Cardiac muscle cell (in vitro differentiated cells and primary cell): ENCODE measurements around the gene CAND2. TPM values are rescaled to one million over a fixed set of nuclear protein-coding genes. Genes with fewer than 3 reads are reported as not detected.

Source experiments
- DNase-seq, 2 donors: peaks; one replicate each; pipeline versions ENCODE4 v3.0.0 to v3.0.0-alpha.2; 2010 to 2017; ENCODE audit warnings: low read depth in 1 of 2, low spot score in 1 of 2
- H3K27ac ChIP-seq: fragments of 200-600 bp; sonication (generic); 2 replicates; pipeline ENCODE4 v1.5.1; 2016
- H3K27me3 ChIP-seq: fragments of 200-600 bp; sonication (generic); 2 replicates; pipeline ENCODE4 v1.6.0; 2016; ENCODE audit warnings: control low read depth
- H3K36me3 ChIP-seq: fragments of 200-600 bp; sonication (generic); 2 replicates; pipeline ENCODE4 v1.5.1; 2016; ENCODE audit warnings: control low read depth
- H3K4me1 ChIP-seq: fragments of 200-600 bp; sonication (generic); 2 replicates; pipeline ENCODE4 v1.8.1; 2017; ENCODE audit warnings: low read depth, mild to moderate bottlenecking, mixed run types
- H3K4me3 ChIP-seq: fragments of 200-600 bp; sonication (generic); 2 replicates; pipeline ENCODE4 v1.5.1; 2016; ENCODE audit warnings: mild to moderate bottlenecking
- H3K9me3 ChIP-seq: fragments of 200-600 bp; sonication (generic); 2 replicates; pipeline ENCODE4 v1.5.1; 2017; ENCODE audit warnings: low read depth, mild to moderate bottlenecking, control low read depth
- CTCF ChIP-seq: IDR thresholded peaks from 2 replicates; pipeline ENCODE4 v1.5.1; 2012; ENCODE audit warnings: low read depth, mild to moderate bottlenecking, low read length
- polyA plus RNA-seq: library from polyadenylated mRNA; unstranded; fragments of >200 nt; fragmentation: Nextera tagmentation; extraction: Ambion mirVana; gene quantifications from 2 replicates; pipeline ENCODE4 v1.2.1, GENCODE V29; 2016
- total RNA-seq: library from RNA; depleted of rRNA; stranded (reverse); fragments of >200 nt; gene quantifications from 2 replicates; pipeline ENCODE4 v1.2.3, GENCODE V29; 2016

The CAND2 gene
- total and polyA plus RNA-seq, 2 experiments from 2014 or later = 35.2 to 80.3 TPM

GRCh38 chr3:12756175-12756574 lies 40.3 kb upstream of the CAND2 start:
- DNase-seq = no peak
- no peak overlapping the region for H3K27ac ChIP-seq
- H3K27me3 ChIP-seq = no peaks in the 10 kb centered on the region
- no peak overlapping the region for H3K4me3 ChIP-seq
- no peaks in the 10 kb centered on the region for H3K36me3 ChIP-seq
- no peaks in the 10 kb centered on the region for H3K9me3 ChIP-seq
- peaks cover 38% of the 10 kb centered on the region for H3K4me1 ChIP-seq
- TF ChIP-seq CTCF = no peak

GRCh38 chr3:12756635-12757034 lies 39.8 kb upstream of the CAND2 start:
- no peak for TF ChIP-seq CTCF
- H3K27ac ChIP-seq = no peak overlapping the region
- no peaks in the 10 kb centered on the region for H3K27me3 ChIP-seq
- no peak for DNase-seq
- H3K4me1 ChIP-seq = peaks cover 38% of the 10 kb centered on the region
- no peak overlapping the region for H3K4me3 ChIP-seq
- H3K36me3 ChIP-seq = no peaks in the 10 kb centered on the region
- H3K9me3 ChIP-seq = no peaks in the 10 kb centered on the region

GRCh38 chr3:12758025-12758781 lies 38.3 kb upstream of the CAND2 start:
- Histone ChIP-seq H3K4me3 (no peak overlapping the region), H3K4me1 (peaks cover 38% of the 10 kb centered on the region), H3K36me3 (no peaks in the 10 kb centered on the region), H3K27ac (peak overlapping the region; percentile 92), H3K27me3 (no peaks in the 10 kb centered on the region), H3K9me3 (no peaks in the 10 kb centered on the region)
- no peak for TF ChIP-seq CTCF
- peak; percentile 45 to 81 for DNase-seq

GRCh38 chr3:12759097-12759679 lies 37.3 kb upstream of the CAND2 start, which contains the start of gene TMEM40:
TMEM40 (minus strand) TSS chr3:12759259; CDS start chr3:12749832, 9,427 bp downstream.
- Histone ChIP-seq H3K27ac (peak within 1 kb of the TSS; percentile 92), H3K9me3 (no peaks in the 10 kb centered on the region), H3K4me3 (no peak within 1 kb of the TSS), H3K27me3 (no peaks in the 10 kb centered on the region), H3K4me1 (peaks cover 38% of the 10 kb centered on the region), H3K36me3 (no peaks in the 10 kb centered on the region)
- TF ChIP-seq CTCF = no peak
- DNase-seq = peak in 1 of 2 donors; percentile 17

GRCh38 chr3:12759693-12760565 lies 36.6 kb upstream of the CAND2 start:
- Histone ChIP-seq H3K36me3 (no peaks in the 10 kb centered on the region), H3K4me1 (peaks cover 38% of the 10 kb centered on the region), H3K4me3 (no peak overlapping the region), H3K27ac (peak overlapping the region; percentile 49), H3K27me3 (no peaks in the 10 kb centered on the region), H3K9me3 (no peaks in the 10 kb centered on the region)
- no peak for TF ChIP-seq CTCF
- DNase-seq = no peak
